K562 (cell line): ENCODE data around the gene CLIP1. TPM values are rescaled to one million over a fixed set of nuclear protein-coding genes. Genes with fewer than 3 reads are reported as not detected.

Experiments used
- BMI1 ChIP-seq: fragments of 150-350 bp; IDR thresholded peaks from 2 replicates; pipeline ENCODE4 v1.6.1; 2014; ENCODE audit warnings: low read length
- CEBPB ChIP-seq: fragments of 450-650 bp; IDR thresholded peaks from 2 replicates; pipeline ENCODE4 v1.6.1; 2016; ENCODE audit warnings: missing genetic modification characterization, missing compliant biosample characterization
- ETV1 ChIP-seq: fragments of 450-650 bp; conservative IDR thresholded peaks from 2 replicates; pipeline ENCODE4 v1.6.1; 2016; ENCODE audit warnings: missing genetic modification characterization, control low read depth, low read depth, missing compliant biosample characterization
- FOXJ2 ChIP-seq: fragments of 200-800 bp; sonication (Bioruptor generic); IDR thresholded peaks from 2 replicates; pipeline ENCODE4 v1.6.1; 2016; ENCODE audit warnings: missing genetic modification characterization, missing compliant biosample characterization
- GATAD2B ChIP-seq: fragments of 450-650 bp; IDR thresholded peaks from 2 replicates; pipeline ENCODE4 v1.6.1; 2017; ENCODE audit warnings: mild to moderate bottlenecking, borderline replicate concordance
- HNRNPH1 ChIP-seq: fragments of 200-400 bp; formaldehyde crosslinking; optimal IDR thresholded peaks from 2 replicates; pipeline ENCODE3; 2017; ENCODE audit warnings: low read depth, mild to moderate bottlenecking, low read length, moderate library complexity
- KLF16 ChIP-seq: IDR thresholded peaks from 2 replicates; pipeline ENCODE4 v1.6.1; 2016; ENCODE audit warnings: antibody characterized with exemption
- LCOR ChIP-seq: sonication (generic); formaldehyde crosslinking; IDR thresholded peaks from 2 replicates; pipeline ENCODE4 v1.8.0; 2022; ENCODE audit warnings: mild to moderate bottlenecking, missing genetic modification reagents
- LEF1 ChIP-seq: fragments of 450-650 bp; IDR thresholded peaks from 2 replicates; pipeline ENCODE4 v1.6.1; 2016; ENCODE audit warnings: mild to moderate bottlenecking
- MCM5 ChIP-seq: fragments of 450-650 bp; IDR thresholded peaks from 2 replicates; pipeline ENCODE4 v1.6.1; 2016; ENCODE audit warnings: low read depth
- NFIC ChIP-seq: fragments of 450-650 bp; IDR thresholded peaks from 2 replicates; pipeline ENCODE4 v1.6.1; 2017; ENCODE audit warnings: mild to moderate bottlenecking, inconsistent platforms
- NR2F6 ChIP-seq: fragments of 450-650 bp; formaldehyde crosslinking; IDR thresholded peaks from 2 replicates; pipeline ENCODE4 v1.4.0; 2020; ENCODE audit warnings: mild to moderate bottlenecking
- POLR2H ChIP-seq: IDR thresholded peaks from 2 replicates; pipeline ENCODE4 v1.6.1; 2016; ENCODE audit warnings: missing genetic modification characterization, low read depth, mild to moderate bottlenecking, control low read depth, missing compliant biosample characterization, moderate library complexity
- RFX5 ChIP-seq: IDR thresholded peaks from 2 replicates; pipeline ENCODE4 v1.6.1; 2011; ENCODE audit warnings: low read depth, mild to moderate bottlenecking, improper control_type of control experiment, low read length
- RHOXF2B ChIP-seq: fragments of 250-450 bp; sonication (Bioruptor Pico); conservative IDR thresholded peaks from 2 replicates; pipeline ENCODE4 v1.5.1; 2021
- SMAD4 ChIP-seq: fragments of 250-450 bp; sonication (Bioruptor Pico); conservative IDR thresholded peaks from 2 replicates; pipeline ENCODE4 v1.8.0; 2021; ENCODE audit warnings: inconsistent platforms, mild to moderate bottlenecking, moderate library complexity
- SMARCC2 ChIP-seq: fragments of 450-650 bp; IDR thresholded peaks from 2 replicates; pipeline ENCODE4 v1.6.1; 2017; ENCODE audit warnings: antibody characterized with exemption, moderate library complexity, mild to moderate bottlenecking, low read depth
- SUPT5H ChIP-seq: fragments of 450-650 bp; IDR thresholded peaks from 2 replicates; pipeline ENCODE4 v1.6.1; 2016
- WHSC1 ChIP-seq: IDR thresholded peaks from one replicate; pipeline ENCODE4 v1.6.1; 2012; ENCODE audit warnings: low read length, control low read depth, inconsistent platforms
- YY1 ChIP-seq, 3 experiments: IDR thresholded peaks; 2 replicates each; pipeline ENCODE4 v1.6.1; 2011; ENCODE audit warnings: low read length in 2 of 3, mild to moderate bottlenecking in 2 of 3, moderate library complexity in 2 of 3, borderline replicate concordance in 1 of 3, control low read depth in 1 of 3, low read depth in 1 of 3; ENCODE audit not compliant: insufficient read depth in 3 of 3, insufficient replicate concordance in 2 of 3, control insufficient read depth in 1 of 3, insufficient read length in 1 of 3; ENCODE audit errors: extremely low read depth in 1 of 3
- ZFP30 ChIP-seq: fragments of 250-450 bp; sonication (Bioruptor Pico); IDR thresholded peaks from 2 replicates; pipeline ENCODE4 v1.8.0; 2022; ENCODE audit warnings: moderate library complexity, mild to moderate bottlenecking, inconsistent platforms, borderline replicate concordance
- ZNF133 ChIP-seq: fragments of 250-450 bp; sonication (Bioruptor Pico); IDR thresholded peaks from 2 replicates; pipeline ENCODE4 v1.4.0; 2020; ENCODE audit warnings: mild to moderate bottlenecking
- ZNF41 ChIP-seq: fragments of 250-450 bp; sonication (Bioruptor Pico); conservative IDR thresholded peaks from 2 replicates; pipeline ENCODE4 v1.4.0; 2020; ENCODE audit warnings: mild to moderate bottlenecking
- polyA plus RNA-seq, 8 experiments: library from polyadenylated mRNA; depleted of rRNA in 4 of 8; stranded (reverse) in 5 of 8; unstranded in 3 of 8; fragments of >200 nt; fragmentation: Nextera tagmentation in 2 of 8; fragmentation: Illumina TruSeq in 1 of 8; extraction: Ambion mirVana in 2 of 8; extraction: Trizol in 1 of 8; gene quantifications; 2 replicates each; pipeline versions ENCODE4 v1.2.1 to v1.2.3, GENCODE V29; 2011 to 2014; ENCODE audit warnings: inconsistent platforms in 1 of 8, missing spikeins in 1 of 8
- total RNA-seq, 7 experiments: library from RNA; depleted of rRNA in 6 of 7; stranded (reverse); fragments of >200 nt in 6 of 7; fragmentation: Illumina TruSeq in 2 of 7; extraction: Trizol in 2 of 7; gene quantifications; 2 replicates each; pipeline versions ENCODE4 v1.2.1 to v1.2.3, GENCODE V29; 2011 to 2021; ENCODE audit warnings: low replicate concordance in 1 of 7
- TF ChIP-seq, protein P1 (sequence below): fragments of 450-650 bp; IDR thresholded peaks from 2 replicates; pipeline ENCODE4 v1.7.0; 2016; ENCODE audit warnings: borderline replicate concordance
- TF ChIP-seq, protein P2 (sequence below): IDR thresholded peaks from 2 replicates; pipeline ENCODE4 v1.6.1; 2014; ENCODE audit warnings: antibody characterized with exemption
- TF ChIP-seq, protein P3 (sequence below): IDR thresholded peaks from 2 replicates; pipeline ENCODE4 v1.6.1; 2011; ENCODE audit warnings: borderline replicate concordance, low read depth, mild to moderate bottlenecking, moderate library complexity, low read length; ENCODE audit not compliant: insufficient read depth, poor library complexity, severe bottlenecking

The CLIP1 gene
- total and polyA plus RNA-seq, 9 of the 15 experiments (the other 6 are each of a cell fraction or from before 2014, with no cell fraction given), result 5.8 to 33.9 (median 27.6) TPM

DNA sequence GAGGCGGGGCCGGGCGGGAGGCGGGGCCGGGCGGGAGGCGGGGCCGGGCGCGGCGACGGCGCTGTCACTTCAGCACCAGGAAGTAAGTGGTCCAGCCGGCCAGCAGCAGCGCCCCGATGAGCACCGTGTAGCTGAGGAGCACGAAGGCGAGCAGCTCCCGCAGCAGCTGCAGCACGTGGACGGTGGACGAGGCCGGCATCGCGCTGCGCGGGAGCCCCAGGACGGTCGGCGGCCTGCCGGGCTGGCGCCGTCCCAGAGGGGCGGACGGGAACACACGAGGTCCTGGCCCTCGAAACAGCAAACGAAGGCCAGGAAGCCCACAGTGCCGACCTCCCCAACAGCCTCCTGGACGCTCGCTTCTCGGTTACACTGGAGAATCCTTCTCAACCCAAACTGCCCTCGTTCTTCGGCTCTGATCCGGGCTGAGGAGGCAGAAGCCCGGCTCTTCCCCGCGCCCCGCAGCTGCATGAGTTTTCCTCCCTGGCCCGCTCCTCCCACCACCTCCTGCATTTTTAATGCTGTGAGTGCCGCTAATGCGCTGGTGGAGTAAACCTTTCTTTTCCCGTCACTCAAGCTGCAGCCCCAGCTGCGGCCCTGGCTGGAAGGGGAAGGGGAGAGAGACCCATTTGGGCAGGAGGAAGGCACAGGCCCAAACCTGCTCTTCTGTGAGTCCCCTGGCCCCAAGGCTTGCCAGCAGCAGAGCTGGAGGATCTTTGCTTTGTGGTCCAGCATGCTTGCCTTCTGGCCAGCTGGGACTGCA lies 195.9 kb downstream of the CLIP1 start (continued):
- TF ChIP-seq YY1 (IDR thresholded peaks at IDR 0.05; ENCODE audit: borderline replicate concordance in 1 of 3, control insufficient read depth in 1 of 3, extremely low read depth in 1 of 3, insufficient read depth in 3 of 3, insufficient read length in 1 of 3, insufficient replicate concordance in 2 of 3, low read depth in 1 of 3, low read length in 2 of 3) (peak in 1 of 3 experiments; percentile 18), POLR2H (tag) (no peak), KLF16 (no peak), GATAD2B (no peak), SMARCC2 (no peak), SMAD4 (CRISPR knock-in tag) (peak; percentile 63), ZNF41 (CRISPR knock-in tag) (no peak), WHSC1 (no peak), NFIC (peak; percentile 42; the same call in 1 of the 2 replicates), BMI1 (no peak), CEBPB (no peak), SUPT5H (no peak), MCM5 (no peak), ZFP30 (CRISPR knock-in tag) (no peak), LEF1 (no peak), LCOR (peak; percentile 95), RHOXF2B (CRISPR knock-in tag) (no peak), FOXJ2 (tag) (no peak), HNRNPH1 (no peak), NR2F6 (CRISPR knock-in tag) (no peak), RFX5 (no peak), ETV1 (no peak), ZNF133 (CRISPR knock-in tag) (no peak)
- TF ChIP-seq, protein P1, sequence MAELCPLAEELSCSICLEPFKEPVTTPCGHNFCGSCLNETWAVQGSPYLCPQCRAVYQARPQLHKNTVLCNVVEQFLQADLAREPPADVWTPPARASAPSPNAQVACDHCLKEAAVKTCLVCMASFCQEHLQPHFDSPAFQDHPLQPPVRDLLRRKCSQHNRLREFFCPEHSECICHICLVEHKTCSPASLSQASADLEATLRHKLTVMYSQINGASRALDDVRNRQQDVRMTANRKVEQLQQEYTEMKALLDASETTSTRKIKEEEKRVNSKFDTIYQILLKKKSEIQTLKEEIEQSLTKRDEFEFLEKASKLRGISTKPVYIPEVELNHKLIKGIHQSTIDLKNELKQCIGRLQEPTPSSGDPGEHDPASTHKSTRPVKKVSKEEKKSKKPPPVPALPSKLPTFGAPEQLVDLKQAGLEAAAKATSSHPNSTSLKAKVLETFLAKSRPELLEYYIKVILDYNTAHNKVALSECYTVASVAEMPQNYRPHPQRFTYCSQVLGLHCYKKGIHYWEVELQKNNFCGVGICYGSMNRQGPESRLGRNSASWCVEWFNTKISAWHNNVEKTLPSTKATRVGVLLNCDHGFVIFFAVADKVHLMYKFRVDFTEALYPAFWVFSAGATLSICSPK, result no peak
- TF ChIP-seq, protein P2, sequence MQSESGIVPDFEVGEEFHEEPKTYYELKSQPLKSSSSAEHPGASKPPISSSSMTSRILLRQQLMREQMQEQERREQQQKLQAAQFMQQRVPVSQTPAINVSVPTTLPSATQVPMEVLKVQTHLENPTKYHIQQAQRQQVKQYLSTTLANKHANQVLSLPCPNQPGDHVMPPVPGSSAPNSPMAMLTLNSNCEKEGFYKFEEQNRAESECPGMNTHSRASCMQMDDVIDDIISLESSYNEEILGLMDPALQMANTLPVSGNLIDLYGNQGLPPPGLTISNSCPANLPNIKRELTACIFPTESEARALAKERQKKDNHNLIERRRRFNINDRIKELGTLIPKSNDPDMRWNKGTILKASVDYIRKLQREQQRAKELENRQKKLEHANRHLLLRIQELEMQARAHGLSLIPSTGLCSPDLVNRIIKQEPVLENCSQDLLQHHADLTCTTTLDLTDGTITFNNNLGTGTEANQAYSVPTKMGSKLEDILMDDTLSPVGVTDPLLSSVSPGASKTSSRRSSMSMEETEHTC, result no peak
- TF ChIP-seq, protein P3, sequence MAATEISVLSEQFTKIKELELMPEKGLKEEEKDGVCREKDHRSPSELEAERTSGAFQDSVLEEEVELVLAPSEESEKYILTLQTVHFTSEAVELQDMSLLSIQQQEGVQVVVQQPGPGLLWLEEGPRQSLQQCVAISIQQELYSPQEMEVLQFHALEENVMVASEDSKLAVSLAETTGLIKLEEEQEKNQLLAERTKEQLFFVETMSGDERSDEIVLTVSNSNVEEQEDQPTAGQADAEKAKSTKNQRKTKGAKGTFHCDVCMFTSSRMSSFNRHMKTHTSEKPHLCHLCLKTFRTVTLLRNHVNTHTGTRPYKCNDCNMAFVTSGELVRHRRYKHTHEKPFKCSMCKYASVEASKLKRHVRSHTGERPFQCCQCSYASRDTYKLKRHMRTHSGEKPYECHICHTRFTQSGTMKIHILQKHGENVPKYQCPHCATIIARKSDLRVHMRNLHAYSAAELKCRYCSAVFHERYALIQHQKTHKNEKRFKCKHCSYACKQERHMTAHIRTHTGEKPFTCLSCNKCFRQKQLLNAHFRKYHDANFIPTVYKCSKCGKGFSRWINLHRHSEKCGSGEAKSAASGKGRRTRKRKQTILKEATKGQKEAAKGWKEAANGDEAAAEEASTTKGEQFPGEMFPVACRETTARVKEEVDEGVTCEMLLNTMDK, result peak; percentile 29
